Bronchial epithelial cell (primary cell): ENCODE measurements around the gene TMEM184C. TPM values are rescaled to one million over a fixed set of nuclear protein-coding genes. Genes with fewer than 3 reads are reported as not detected.

Experiments used
- DNase-seq: peaks from one replicate; pipeline ENCODE4 v3.0.0-alpha.2; 2010; ENCODE audit warnings: low read depth
- FAIRE-seq: peaks from 2 replicates; lab custom pipeline; 2011; peaks lifted over from hg19 to GRCh38; lab: Jason Lieb, UNC
- H3K27me3 ChIP-seq: 2 replicates; pipeline ENCODE4 v1.5.1; 2011; ENCODE audit warnings: low read length; ENCODE audit not compliant: control insufficient read depth, insufficient read depth
- H3K36me3 ChIP-seq: 2 replicates; pipeline ENCODE4 v1.5.1; 2011; ENCODE audit warnings: low read length; ENCODE audit not compliant: control insufficient read depth, insufficient read depth
- H3K4me3 ChIP-seq: 2 replicates; pipeline ENCODE4 v1.5.1; 2011; ENCODE audit warnings: mild to moderate bottlenecking, low read depth, low read length, control low read depth
- CTCF ChIP-seq: IDR thresholded peaks from 2 replicates; pipeline ENCODE4 v1.5.1; 2011; ENCODE audit warnings: mild to moderate bottlenecking, moderate library complexity, low read length, control low read depth, inconsistent platforms; ENCODE audit not compliant: insufficient read depth, severe bottlenecking
- total RNA-seq: library from RNA; depleted of rRNA; stranded (reverse); fragments of >200 nt; gene quantifications from 2 replicates; pipeline ENCODE4 v1.2.1, GENCODE V29; 2014

TMEM184C gene
- total RNA-seq, 1 donor from 2014 or later: 51.3 TPM

DNA sequence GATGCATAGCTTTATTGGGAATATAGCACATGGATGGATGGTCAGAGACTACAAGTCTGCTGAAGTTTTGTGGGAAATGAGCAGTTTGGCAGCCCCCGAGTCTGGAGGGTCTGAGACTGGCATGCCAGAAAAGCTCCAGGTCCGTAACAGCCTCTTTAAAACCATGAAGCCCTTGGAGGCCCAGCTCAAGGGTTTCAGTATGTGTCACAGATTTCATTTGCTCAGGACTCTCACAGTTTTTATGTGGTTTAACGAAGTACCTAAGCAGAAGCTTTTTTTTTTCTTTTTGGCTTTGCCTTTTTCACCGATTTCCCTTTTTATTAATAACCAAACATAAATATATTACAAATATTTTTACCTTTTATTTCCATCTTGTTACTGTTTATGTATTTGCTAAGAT lies 30.6 kb upstream of the TMEM184C start:
- no peak for TF ChIP-seq CTCF
- no peaks in the 10 kb centered on the region for H3K36me3 ChIP-seq
- DNase-seq (no peak), FAIRE-seq (no peak)
- no peaks in the 10 kb centered on the region for H3K27me3 ChIP-seq
- no peak overlapping the region for H3K4me3 ChIP-seq

GRCh38 chr4:147587041-147587440 lies 30.2 kb upstream of the TMEM184C start:
- no peaks in the 10 kb centered on the region for H3K36me3 ChIP-seq
- TF ChIP-seq CTCF: no peak
- DNase-seq (no peak), FAIRE-seq (no peak)
- H3K4me3 ChIP-seq: no peak overlapping the region
- no peaks in the 10 kb centered on the region for H3K27me3 ChIP-seq

DNA sequence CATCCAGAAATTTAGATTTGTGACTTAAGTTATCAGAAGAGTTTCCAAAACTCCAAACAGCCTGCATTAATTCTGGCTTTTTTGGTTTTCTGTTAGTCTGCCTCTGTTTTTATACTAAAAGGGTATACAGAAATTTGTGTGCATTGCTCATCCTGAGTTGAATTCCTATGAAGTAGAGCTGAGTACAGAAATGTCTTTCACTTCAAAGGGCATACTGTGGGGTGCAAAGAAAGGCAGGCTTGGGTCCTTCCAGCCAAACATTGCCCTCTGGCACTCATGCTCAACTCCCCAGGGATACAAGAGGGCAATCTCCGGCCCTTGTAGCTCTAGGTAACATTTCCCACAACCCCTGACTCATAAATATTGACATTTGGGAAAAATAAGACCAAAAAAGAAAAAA lies 27.6 kb upstream of the TMEM184C start:
- no peak for DNase-seq

DNA sequence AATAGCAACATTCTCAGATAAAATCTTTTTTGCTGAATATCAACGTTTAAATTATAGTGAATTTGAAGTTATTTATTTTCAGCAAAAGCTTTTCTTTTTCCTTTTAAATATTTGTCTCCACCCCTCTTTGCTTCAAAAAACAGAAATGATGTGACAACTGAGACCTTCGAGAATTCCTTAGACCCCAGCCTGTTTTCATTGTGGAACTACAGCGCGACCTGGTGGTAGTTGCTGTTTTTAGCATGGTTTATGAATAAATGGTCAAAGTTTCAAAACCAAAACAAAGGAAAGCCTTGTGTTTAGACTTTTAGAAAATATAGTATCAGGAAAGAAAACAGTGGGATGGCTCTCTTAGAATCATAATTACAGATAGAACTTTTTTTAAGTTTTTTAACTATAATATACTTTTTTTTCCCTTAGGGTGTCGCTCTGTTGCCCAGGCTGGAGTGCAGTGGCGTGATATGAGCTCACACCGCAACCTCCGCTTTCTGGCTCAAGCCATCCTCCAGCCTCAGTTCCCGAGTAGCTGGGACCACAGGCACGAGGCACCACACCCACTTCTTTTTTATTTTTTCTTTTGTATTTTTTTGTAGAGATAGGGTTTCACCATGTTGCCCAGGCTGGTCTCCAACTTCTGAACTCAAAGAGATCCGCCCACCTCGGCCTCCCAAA lies 26.8 kb upstream of the TMEM184C start:
- TF ChIP-seq CTCF: peak; percentile 57
- H3K36me3 ChIP-seq: no peaks in the 10 kb centered on the region
- peak; percentile 46 for DNase-seq
- no peaks in the 10 kb centered on the region for H3K27me3 ChIP-seq
- H3K4me3 ChIP-seq: no peak overlapping the region
- no peak for FAIRE-seq

More for the DNA sequence above, 27.6 kb upstream of the TMEM184C start:
- no peak overlapping the region for H3K4me3 ChIP-seq
- FAIRE-seq: no peak
- no peaks in the 10 kb centered on the region for H3K27me3 ChIP-seq
- H3K36me3 ChIP-seq: no peaks in the 10 kb centered on the region
- no peak for TF ChIP-seq CTCF

DNA sequence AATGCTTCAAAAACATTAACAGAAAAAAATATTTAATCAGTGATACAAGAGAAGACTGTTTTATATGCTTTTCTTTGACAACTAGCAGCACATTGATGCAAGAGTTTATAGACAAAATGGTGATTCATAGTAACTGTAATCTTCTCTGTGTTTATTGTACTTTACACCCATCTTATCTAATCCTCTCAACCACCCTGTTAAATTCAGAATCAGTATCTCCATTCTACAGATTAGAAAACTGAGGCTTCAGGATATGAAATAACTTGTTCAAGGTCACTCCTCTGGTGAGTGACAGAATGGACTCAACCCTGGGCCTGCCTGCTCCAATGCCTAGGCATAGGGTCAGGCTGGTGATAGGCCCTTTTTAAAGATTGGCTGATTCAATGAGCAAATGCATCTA lies 26.1 kb upstream of the TMEM184C start:
- FAIRE-seq: no peak

More for the DNA sequence above, 26.1 kb upstream of the TMEM184C start:
- peak; percentile 41 for DNase-seq
- no peaks in the 10 kb centered on the region for H3K27me3 ChIP-seq
- H3K4me3 ChIP-seq: no peak overlapping the region
- TF ChIP-seq CTCF: no peak
- H3K36me3 ChIP-seq: no peaks in the 10 kb centered on the region
